HG03354 (cell line): ENCODE measurements around the gene ADIPOR2.

Experiments
- ATAC-seq: cut with Tn5 transposase; IDR thresholded peaks from one replicate; pipeline ENCODE4 v1.9.1; 2021; ENCODE audit warnings: mild to moderate bottlenecking; ENCODE audit not compliant: unreplicated experiment, poor library complexity, severe bottlenecking

The ADIPOR2 gene

GRCh38 chr12:1836854-1837421 is 146.1 kb downstream of the ADIPOR2 start:
- no peak for ATAC-seq

GRCh38 chr12:1837541-1838204 is 146.8 kb downstream of the ADIPOR2 start:
- no peak for ATAC-seq
